DND-41 (cell line): ENCODE results near the gene FCN1.

Experiments
- ATAC-seq: fragments of 200-7000 bp; cut with Tn5 transposase; 3 replicates; pipeline ENCODE4 v1.9.1; 2021; ENCODE audit warnings: low read depth; ENCODE audit not compliant: insufficient read depth
- DNase-seq: peaks from one replicate; pipeline ENCODE4 v3.0.0-alpha.2; 2020
- H2AFZ ChIP-seq: 2 replicates; pipeline ENCODE4 v1.6.0; 2012; ENCODE audit warnings: low read depth, low read length
- H3K27ac ChIP-seq: 2 replicates; pipeline ENCODE4 v1.5.1; 2012; ENCODE audit warnings: low read length, inconsistent platforms
- H3K27me3 ChIP-seq: fragments of 200-600 bp; sonication (generic); 2 replicates; pipeline ENCODE4 v1.6.0; 2012; ENCODE audit warnings: low read length, mild to moderate bottlenecking, inconsistent platforms; ENCODE audit not compliant: insufficient read depth, poor library complexity
- H3K36me3 ChIP-seq: 2 replicates; pipeline ENCODE4 v1.5.1; 2012; ENCODE audit warnings: low read length, inconsistent platforms; ENCODE audit not compliant: insufficient read depth
- H3K4me1 ChIP-seq: 2 replicates; pipeline ENCODE4 v1.5.1; 2012; ENCODE audit warnings: mild to moderate bottlenecking, low read length; ENCODE audit not compliant: insufficient read depth
- H3K4me2 ChIP-seq: 2 replicates; pipeline ENCODE4 v1.6.0; 2012; ENCODE audit warnings: mild to moderate bottlenecking, moderate library complexity, low read length, inconsistent platforms; ENCODE audit not compliant: insufficient read depth
- H3K4me3 ChIP-seq, 2 experiments: fragments of 200-600 bp in 1 of 2; shearing (Covaris generic) in 1 of 2; 2 replicates each; pipeline ENCODE4 v1.5.1; 2012 to 2016; ENCODE audit warnings: inconsistent platforms in 2 of 2, low read length in 2 of 2, mild to moderate bottlenecking in 2 of 2, low read depth in 1 of 2, moderate library complexity in 1 of 2
- H3K79me2 ChIP-seq: 2 replicates; pipeline ENCODE4 v1.6.0; 2012; ENCODE audit warnings: low read length, inconsistent platforms; ENCODE audit not compliant: insufficient read depth
- H3K9ac ChIP-seq: 2 replicates; pipeline ENCODE4 v1.6.0; 2012; ENCODE audit warnings: low read depth, mild to moderate bottlenecking, inconsistent platforms, low read length, moderate library complexity
- H3K9me3 ChIP-seq: 2 replicates; pipeline ENCODE4 v1.5.1; 2012; ENCODE audit warnings: low read length, moderate library complexity, mild to moderate bottlenecking, inconsistent platforms; ENCODE audit not compliant: insufficient read depth, severe bottlenecking
- H4K20me1 ChIP-seq: 2 replicates; pipeline ENCODE4 v1.6.0; 2012; ENCODE audit warnings: low read length; ENCODE audit not compliant: insufficient read depth
- EZH2 ChIP-seq: IDR thresholded peaks from 3 replicates; pipeline ENCODE4 v1.6.1; 2012; ENCODE audit warnings: borderline replicate concordance, low read depth, mild to moderate bottlenecking, moderate library complexity, low read length, inconsistent platforms; ENCODE audit not compliant: severe bottlenecking
- TF ChIP-seq, protein P1 (sequence below): IDR thresholded peaks from 2 replicates; pipeline ENCODE4 v1.5.1; 2012; ENCODE audit warnings: borderline replicate concordance, low read length, moderate library complexity, mild to moderate bottlenecking; ENCODE audit not compliant: poor library complexity, severe bottlenecking; ENCODE audit errors: extremely low read depth

FCN1 gene

DNA sequence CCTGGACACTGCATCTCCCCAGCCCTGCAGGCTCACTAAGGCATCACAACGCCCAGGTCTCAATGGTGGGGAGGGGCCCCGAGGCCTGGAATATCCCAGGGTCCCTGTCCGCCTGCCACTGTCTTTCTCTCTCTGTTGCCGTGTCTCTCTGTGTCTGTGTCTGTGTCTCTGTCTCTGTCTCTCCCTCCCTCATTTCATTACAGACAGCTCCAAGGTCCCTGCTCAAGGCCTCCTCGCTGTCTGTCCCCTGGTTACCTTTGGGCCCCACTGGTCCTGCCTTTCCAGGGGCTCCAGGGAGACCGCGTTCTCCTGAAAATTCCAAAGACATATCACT lies 3.2 kb downstream of the FCN1 start:
- no peak overlapping the region for H3K9ac ChIP-seq
- ATAC-seq: no peak
- no peaks in the 10 kb centered on the region for H3K9me3 ChIP-seq
- H3K4me3 ChIP-seq: no peak overlapping the region
- H2AFZ ChIP-seq: no peak overlapping the region
- no peaks in the 10 kb centered on the region for H3K36me3 ChIP-seq
- no peak overlapping the region for H3K27ac ChIP-seq
- no peaks in the 10 kb centered on the region for H3K79me2 ChIP-seq
- DNase-seq: no peak
- no peak overlapping the region for H3K4me2 ChIP-seq
- H3K4me1 ChIP-seq: no peaks in the 10 kb centered on the region
- TF ChIP-seq EZH2: no peak
- TF ChIP-seq, protein P1, sequence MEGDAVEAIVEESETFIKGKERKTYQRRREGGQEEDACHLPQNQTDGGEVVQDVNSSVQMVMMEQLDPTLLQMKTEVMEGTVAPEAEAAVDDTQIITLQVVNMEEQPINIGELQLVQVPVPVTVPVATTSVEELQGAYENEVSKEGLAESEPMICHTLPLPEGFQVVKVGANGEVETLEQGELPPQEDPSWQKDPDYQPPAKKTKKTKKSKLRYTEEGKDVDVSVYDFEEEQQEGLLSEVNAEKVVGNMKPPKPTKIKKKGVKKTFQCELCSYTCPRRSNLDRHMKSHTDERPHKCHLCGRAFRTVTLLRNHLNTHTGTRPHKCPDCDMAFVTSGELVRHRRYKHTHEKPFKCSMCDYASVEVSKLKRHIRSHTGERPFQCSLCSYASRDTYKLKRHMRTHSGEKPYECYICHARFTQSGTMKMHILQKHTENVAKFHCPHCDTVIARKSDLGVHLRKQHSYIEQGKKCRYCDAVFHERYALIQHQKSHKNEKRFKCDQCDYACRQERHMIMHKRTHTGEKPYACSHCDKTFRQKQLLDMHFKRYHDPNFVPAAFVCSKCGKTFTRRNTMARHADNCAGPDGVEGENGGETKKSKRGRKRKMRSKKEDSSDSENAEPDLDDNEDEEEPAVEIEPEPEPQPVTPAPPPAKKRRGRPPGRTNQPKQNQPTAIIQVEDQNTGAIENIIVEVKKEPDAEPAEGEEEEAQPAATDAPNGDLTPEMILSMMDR: no peak
- H4K20me1 ChIP-seq: no peaks in the 10 kb centered on the region
- no peaks in the 10 kb centered on the region for H3K27me3 ChIP-seq

DNA sequence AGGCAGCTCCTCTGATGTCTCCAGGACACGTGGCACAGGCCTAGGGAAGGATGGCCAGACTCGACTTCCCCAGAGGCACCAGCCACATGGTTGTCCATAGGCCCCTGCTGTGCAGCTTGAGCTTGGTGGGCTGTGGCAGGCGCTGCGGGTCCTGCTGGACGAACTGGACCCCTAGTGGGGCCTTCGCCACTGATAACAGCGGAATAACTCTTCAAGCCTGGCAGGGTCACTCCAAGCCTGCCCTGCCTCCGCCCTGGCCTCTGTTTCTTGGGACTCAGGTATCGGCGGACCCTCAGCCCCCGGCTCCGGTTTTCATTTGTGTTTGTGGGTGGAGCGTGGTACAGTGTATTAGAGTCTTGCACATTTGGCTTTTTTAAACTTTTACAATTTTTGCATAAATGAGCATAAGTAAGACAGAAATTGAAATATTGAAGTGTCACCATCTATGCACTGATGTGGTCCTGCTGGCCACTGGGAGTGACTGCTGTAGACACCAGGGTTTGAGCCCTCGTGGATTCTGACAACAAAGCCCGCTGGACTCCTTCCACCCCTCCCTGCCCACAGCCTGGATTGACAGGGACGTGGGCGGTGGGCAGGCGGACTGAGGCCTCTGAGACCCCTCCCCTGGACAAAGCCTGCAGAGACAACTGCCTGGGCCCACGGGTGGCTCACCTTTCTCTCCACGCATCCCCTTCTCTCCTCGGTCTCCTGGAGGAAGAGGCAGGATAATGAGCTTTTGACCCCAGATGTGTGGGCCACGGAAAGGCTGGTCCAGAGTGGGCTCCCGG lies 3.8 kb downstream of the FCN1 start:
- Histone ChIP-seq H4K20me1 (no peaks in the 10 kb centered on the region), H3K27me3 (no peaks in the 10 kb centered on the region), H3K4me2 (no peak overlapping the region), H3K27ac (no peak overlapping the region), H3K79me2 (no peaks in the 10 kb centered on the region), H2AFZ (no peak overlapping the region), H3K4me3 (no peak overlapping the region), H3K4me1 (no peaks in the 10 kb centered on the region), H3K36me3 (no peaks in the 10 kb centered on the region), H3K9me3 (no peaks in the 10 kb centered on the region), H3K9ac (no peak overlapping the region)
- DNase-seq (no peak), ATAC-seq (no peak)
- TF ChIP-seq, protein P1: no peak
- TF ChIP-seq EZH2: no peak

DNA sequence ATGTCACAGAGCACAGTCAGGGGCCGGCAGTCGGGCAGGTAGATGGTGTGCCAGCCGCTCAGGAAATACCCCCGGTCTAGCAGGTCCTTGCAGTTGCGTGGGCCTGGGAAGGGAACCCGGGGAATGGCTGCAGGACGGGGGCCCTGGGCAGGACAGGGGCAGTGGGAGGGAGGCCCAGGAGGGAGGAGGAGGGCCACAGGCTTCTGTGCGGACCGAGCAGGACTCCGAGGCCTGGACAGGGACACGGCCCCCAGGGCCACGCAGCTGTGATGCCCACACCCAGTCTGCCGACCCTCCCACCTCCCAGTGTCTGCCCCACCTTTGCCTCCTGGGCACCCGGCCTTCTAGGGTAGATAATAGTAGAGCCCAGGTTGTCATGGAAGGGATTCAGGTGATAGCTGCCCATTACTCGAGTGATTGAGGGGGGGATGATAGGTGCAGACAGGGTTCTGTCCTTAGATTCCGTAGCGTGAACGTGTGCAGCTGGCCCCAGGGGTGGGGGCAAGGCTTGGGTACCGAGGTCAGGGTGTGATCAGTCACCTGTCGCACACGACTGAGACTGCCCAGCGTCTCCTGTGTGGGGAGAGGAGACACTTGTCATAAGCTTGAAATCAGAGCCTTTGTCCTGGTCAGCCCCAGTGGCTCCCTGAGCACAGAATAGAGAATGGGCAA lies 4.5 kb downstream of the FCN1 start:
- H3K36me3 ChIP-seq: no peaks in the 10 kb centered on the region
- DNase-seq: no peak
- TF ChIP-seq, protein P1: no peak
- no peak for TF ChIP-seq EZH2

More for the DNA sequence above, 4.5 kb downstream of the FCN1 start:
- no peak overlapping the region for H3K4me3 ChIP-seq
- H4K20me1 ChIP-seq: no peaks in the 10 kb centered on the region
- H2AFZ ChIP-seq: no peak overlapping the region
- no peaks in the 10 kb centered on the region for H3K4me1 ChIP-seq
- no peak overlapping the region for H3K27ac ChIP-seq
- H3K4me2 ChIP-seq: no peak overlapping the region
- no peak for ATAC-seq
- H3K9me3 ChIP-seq: no peaks in the 10 kb centered on the region
- H3K79me2 ChIP-seq: no peaks in the 10 kb centered on the region
- no peak overlapping the region for H3K9ac ChIP-seq
- no peaks in the 10 kb centered on the region for H3K27me3 ChIP-seq
